HG02943 (cell line): ENCODE data around the gene SNX21.
"Not testable (repeated sequence)": the region's sequence is repeated elsewhere in the genome, so short reads cannot be mapped to it uniquely, and the experiment has no call there.

Source experiments
- ATAC-seq: cut with Tn5 transposase; IDR thresholded peaks from one replicate; pipeline ENCODE4 v1.9.1; 2021; ENCODE audit warnings: mild to moderate bottlenecking, low read depth, moderate library complexity; ENCODE audit not compliant: unreplicated experiment

SNX21 gene

GRCh38 chr20:45821947-45822346 lies 11.7 kb upstream of the SNX21 start:
- ATAC-seq = no peak

GRCh38 chr20:45822857-45823256 lies 10.7 kb upstream of the SNX21 start:
- no peak for ATAC-seq

DNA sequence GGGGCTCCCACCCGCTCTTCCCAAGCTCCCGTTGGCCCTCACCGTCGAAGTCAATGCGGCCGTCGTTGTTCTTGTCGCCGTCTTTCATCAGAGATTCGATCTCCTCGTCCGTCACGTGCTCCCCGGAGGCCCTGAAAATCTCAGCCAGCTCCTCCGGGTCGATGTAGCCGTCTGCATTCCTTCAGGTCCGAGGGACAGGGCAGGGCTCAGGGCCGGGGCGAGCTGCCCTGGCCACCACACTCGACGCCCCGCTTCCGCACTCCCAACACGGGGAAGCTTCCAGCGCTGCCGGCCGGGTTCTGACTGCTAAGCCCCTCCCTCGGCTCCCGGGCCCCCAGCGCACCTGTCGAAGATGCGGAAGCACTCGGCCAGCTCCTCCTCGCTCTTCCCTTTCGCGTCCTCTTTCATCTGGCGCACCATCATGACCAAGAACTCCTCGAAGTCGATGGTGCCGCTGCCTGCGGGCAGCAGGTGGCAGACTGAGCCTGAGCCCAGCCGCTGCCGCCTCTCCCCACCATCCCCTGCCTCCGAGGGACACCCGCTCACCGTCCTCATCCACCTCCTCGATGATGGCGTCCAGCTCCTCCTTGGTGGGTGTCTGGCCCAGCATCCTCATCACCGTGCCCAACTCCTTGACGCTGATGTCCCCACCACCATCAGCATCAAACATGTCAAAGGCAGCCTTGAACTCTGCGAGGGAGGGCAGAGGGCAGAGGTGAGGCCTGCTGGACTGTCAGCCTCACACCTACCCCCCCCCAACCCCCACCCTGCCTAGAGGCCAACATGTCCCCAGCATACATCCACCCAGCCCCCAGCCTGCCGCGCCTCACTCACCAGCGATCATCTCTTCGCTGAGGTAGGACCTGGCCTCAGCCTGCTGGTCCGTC lies 9.4 kb upstream of the SNX21 start:
- ATAC-seq = no peak

- no peak for ATAC-seq
Observed at GRCh38 chr20:45826381-45827019, 7.1 kb upstream of the SNX21 start.

DNA sequence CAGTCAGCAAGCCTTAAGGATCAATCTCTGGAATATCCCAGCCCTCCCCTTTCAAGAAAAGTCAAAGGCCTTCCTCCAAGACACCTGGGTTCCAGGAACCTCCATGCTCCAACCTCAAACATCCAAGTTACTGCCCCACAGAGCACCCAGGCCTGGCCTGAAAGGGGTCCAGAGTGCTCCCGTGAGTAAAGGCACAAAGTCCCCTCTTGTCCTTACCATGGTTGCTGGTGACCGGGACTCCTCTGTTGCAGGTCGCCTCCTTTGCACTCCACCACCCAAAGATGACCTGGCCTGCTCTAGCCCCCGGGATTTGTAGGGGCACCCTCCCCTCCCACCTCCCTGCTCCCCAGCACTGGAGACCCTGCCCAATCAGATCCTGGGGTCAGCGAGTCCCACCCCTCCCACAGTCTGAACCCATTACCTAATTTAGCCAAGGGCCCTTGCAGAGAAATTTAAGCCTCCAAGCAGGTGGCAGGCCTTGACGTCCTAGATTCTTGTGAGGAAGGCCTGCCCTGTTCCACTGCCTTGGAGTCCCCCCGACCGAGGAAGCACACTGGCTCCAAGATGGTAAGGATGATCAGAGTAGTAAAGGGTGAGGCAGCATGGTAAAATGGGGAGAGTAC lies 6.5 kb upstream of the SNX21 start, which contains the start of gene TNNC2:
Gene TNNC2, minus strand, starts transcription at position 283 of the 623 bp plus-strand sequence. Its CDS starts 64 bp downstream, at position 219.
- ATAC-seq = no peak

DNA sequence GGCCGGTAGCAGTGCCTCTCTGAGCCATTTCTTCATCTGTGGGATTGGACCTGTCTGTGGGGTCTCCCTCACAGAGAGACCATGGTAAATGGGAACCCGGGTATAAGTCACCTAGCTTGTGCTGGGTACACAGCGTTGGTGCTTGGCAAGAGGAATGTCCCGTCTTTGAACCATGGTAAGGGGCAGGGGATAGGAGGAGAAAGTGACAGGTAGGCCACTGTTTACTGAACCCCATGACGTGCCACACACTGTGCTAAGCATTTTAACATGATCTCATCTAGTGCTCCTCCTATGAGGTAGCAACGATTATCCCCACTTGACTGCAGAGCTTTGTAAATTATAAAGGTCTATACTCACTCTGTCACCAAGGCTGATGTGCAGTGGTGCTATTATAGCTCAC lies 5.9 kb upstream of the SNX21 start:
- ATAC-seq = no peak

- no peak for ATAC-seq
Observed at GRCh38 chr20:45828589-45828988, 5.0 kb upstream of the SNX21 start.

GRCh38 chr20:45829673-45830106 lies 3.9 kb upstream of the SNX21 start:
- not testable (repeated sequence) for ATAC-seq

GRCh38 chr20:45832619-45833018 lies 980 bp upstream of the SNX21 start:
- ATAC-seq = no peak

DNA sequence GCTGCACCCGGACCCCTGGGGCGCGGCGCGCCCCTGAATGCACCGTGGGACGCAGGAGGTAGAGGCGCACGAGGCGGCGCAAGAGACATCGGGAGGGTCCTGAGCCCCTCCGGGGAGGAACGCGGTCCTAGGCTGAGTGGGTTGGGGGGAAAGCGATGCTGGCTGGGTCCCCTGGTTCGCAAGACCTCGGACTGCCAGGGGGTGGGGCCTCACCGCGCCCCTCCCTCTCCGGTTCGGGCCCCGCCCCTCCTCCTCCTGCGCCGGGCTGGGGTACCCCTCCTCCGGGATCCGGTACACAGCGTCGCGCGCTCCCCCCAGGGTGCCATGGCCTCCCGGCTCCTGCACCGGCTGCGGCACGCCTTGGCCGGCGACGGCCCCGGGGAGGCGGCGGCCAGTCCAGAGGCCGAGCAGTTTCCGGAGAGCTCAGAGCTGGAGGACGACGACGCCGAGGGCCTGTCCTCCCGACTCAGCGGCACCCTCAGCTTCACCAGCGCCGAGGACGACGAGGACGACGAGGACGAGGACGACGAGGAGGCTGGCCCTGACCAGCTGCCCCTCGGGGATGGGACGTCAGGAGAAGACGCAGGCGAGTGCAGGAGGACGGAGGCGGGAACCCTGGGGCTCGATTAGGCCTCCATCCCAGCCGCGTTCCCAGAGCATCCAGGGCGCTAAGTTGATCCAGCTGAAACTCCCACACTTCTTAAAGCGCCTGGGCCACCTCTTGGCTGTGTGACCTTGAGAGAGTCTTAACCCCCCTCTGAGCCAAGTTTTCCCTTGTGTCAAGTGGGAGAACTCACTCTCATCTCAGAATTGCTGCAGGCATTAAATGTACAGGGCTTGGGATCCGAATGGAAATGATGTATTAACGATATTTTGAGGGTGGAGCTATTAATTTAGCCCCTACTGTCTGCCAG lies 541 bp downstream of the SNX21 start:
- ATAC-seq = no peak

- no peak for ATAC-seq
Observed at GRCh38 chr20:45834797-45835161, 1.2 kb downstream of the SNX21 start.

DNA sequence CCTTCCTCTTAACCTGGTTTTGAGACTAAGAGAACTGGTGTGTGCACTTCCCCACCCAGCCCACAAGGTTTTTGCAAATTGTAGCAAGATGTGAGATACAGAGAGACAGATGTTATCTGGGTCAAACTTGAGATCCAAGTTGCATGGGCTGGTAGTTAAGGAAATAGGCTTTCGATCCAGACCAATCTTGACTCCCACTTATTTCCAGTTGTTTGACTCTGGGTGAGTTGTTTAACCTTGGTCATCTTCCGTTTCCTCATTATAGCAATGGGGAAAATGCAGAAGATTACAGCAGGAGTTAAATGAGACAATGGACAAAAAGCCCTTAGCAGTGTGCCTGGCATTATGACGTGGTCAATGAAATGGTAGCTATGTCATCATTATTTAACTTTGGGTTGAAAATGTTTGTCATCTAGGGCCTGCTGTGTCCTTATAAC lies 1.7 kb downstream of the SNX21 start:
- no peak for ATAC-seq

- ATAC-seq = no peak
Observed at GRCh38 chr20:45835825-45836224, 2.2 kb downstream of the SNX21 start.

GRCh38 chr20:45836841-45837240 lies 3.2 kb downstream of the SNX21 start:
- no peak for ATAC-seq

GRCh38 chr20:45840700-45841198 lies 7.2 kb downstream of the SNX21 start:
- ATAC-seq = no peak

DNA sequence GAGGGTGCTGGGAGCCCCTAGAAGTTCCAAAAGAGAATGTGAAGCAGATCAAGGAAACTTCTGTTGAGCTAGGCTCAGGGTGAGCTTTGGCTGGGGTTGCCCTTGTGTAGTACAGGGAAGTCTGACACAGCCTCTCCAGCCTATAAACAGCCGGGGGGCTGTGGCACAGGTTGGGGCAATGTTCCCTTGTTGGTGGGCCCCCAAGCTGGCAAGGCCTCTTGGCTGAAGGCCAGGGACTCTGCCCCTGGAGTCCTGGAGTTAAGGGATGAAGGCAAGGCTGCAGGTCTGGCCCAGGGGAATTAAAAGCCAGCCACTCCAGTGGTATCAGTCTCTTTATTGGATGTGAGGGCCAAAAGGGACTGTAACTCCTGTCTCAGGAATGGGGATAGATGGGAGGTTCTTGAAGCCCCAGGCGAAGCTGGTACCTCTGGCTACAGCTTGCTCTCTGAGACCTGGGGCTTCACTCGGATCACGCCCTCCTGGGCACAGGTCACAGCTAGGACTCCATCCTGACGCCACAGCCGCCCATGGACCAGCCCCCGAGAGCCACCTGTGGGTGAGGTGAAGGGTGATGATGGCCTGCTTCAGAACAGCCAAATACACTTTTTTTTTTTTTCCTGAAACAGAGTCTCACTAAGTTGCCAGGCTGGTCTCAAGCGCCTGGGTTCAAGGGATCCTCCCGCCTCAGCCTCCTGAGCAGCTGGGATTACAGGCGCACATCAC lies 8.0 kb downstream of the SNX21 start:
- no peak for ATAC-seq

- ATAC-seq = no peak
Observed at GRCh38 chr20:45842169-45842812, 8.7 kb downstream of the SNX21 start.

DNA sequence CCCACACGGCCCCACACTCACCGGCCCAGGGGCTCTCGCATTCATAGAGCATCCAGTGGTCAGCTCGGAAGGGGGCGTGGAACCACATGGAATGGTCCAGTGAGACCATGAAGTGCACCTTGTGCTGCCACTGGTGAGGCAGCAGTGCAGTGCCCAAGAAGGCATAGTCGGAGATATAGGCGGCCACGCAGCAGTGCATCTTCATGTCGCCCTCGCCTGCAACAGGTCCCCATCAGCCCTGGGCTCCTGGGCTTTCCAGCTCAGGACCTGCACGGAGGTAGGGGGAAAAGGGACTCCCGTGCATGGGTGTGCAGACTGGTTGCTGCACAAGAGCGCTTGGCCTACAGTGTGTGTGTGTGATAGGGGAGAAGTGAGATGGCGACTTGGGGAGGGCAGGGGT lies 9.9 kb downstream of the SNX21 start:
- ATAC-seq = no peak

DNA sequence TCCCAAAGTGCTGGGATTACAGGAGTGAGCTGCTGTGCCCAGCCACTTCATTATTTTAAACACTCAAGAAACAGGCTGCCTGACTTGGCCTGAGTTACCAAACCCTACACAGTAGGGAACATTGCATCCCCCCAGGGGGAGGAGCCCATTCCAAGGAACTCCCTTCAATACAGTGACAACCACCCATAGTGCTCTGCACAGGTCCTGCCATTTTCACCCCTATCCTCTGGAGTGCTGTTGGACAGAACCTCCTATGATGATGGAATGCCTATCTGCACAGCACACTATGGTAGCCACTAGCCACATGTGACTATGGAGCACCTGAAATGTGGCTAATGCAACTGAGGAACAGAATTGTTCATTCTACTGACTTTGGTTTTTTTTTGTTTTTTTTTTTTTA lies 11.9 kb downstream of the SNX21 start:
- ATAC-seq = no peak
